Measurements from ENCODE around the gene SUN2.

The SUN2 gene

DNA sequence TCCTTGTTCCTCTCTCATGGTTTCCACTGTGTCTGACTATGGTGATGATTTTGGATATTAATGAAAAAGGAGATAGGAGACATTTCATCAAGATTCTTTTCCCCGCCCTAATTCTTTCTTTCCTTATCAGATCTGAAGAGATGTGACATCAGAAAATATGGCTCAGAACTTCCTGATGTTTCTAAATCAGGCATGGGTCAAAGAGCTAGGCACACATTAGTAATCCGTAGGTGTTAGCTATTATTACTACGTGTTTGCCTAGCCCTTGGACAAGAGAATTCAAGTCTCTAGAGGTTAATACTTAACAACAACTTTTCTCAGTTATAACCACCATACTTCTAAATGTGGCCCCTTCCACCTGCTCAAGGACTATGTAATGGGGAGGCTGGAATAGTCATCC is 60.9 kb downstream of the SUN2 start:
- DNase-seq = no peak

DNA sequence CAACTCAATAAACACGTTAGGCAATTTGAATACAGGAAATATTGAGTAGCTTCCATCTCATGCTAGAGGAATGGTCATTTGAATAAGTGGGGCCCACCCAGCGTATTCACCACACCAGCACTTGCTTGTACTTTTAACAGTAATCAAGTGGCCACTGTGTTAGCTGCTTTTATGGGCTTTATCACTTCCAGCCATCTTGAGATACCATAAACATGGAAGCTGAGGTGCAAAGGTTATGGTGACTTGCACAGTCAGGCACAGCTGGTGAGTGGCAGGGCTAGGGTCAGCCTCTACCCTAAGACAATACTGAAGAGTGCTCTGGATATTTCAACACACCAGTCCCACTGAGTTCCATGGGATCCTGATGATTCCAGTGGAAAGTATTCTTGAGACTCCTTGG is 61.7 kb downstream of the SUN2 start:
- no peak for DNase-seq

DNA sequence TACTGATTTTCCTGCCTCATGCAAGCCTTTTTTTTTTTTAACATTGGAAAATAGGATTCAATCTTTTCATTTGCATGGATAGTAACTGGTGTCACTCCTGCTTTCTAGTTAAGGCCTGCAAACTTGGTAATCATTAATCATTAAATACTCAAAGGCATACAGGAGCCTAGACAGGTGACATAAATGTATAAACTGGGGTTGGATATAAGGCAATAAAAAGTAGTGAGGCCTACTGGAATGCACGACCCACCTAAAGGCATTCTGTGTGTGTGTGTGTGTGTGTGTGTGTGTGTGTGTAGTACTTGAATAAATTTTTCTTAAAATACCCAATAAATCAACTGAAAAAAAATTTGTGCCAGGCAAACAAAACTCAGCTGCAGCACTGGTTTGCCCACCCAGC is 66.1 kb downstream of the SUN2 start:
- no peak for DNase-seq

DNA sequence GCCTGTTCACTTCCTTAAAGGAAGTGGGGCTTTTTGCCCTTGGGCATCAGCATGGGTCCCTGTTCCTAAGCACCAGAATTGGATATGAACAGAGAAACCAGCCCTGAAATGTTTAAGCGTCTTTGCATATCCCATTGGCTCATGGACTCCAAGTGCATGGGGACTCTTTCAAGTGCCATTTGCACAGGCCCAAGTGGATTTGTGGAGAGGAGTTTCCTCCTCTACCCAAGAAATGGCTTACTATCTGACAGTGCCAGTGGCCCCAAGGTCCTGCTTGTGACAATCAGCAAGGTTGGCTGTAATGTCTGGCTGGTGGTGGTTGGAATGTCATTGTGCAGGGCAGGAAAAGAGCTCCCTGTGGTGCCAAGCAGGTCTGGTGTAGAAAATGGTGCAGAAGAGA is 70.0 kb downstream of the SUN2 start:
- DNase-seq = no peak

DNA sequence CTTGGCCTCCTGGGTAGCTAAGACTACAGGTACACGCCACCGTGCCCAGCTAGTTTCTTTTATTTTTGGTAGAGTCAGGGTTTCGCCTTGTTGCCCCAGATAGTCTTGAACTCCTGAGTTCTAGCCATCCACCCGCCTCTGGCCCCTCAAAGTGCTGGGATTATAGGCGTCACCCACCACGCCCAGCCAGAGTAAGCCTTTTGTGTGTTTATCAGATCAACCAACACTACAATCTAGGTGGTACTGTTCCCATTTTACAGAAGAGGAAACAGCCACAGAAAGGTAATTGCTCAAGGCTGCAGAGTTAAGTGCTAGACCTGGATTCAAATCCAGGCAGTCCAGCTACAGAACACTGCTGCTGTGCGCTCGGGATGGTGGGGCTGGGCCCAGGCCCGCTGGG is 70.9 kb downstream of the SUN2 start:
- no peak for DNase-seq

All from NCI-H1048 (cell line).